NCI-H146 treated with DMSO at 0.1 percent for 48 hours (cell line): ENCODE data around the gene MYH2.

Experiments used
- DNase-seq: peaks from one replicate; lab custom pipeline; 2025; ENCODE audit not compliant: unreplicated experiment; lab: John Stamatoyannopoulos, UW

Gene MYH2

DNA sequence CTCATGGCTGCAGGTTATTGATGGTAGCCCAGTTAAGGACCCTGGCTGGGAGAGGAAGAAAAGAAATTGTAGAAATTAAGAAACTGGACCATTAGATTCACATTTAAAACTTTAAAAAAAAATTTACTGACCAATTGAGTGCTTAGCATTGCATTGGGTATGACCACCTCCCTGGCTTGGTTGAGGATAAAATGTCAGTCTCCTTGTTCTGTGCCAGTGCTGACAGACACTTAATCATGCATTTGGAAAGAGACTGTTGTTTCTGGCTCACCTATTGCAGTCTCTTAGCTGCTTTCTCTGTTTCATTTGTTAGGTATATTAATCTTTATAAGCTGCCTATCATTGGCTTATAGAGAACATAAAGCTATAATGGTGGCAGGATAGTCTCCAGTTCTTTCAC, 32.8 kb downstream of the MYH2 start:
- DNase-seq, result no peak

DNA sequence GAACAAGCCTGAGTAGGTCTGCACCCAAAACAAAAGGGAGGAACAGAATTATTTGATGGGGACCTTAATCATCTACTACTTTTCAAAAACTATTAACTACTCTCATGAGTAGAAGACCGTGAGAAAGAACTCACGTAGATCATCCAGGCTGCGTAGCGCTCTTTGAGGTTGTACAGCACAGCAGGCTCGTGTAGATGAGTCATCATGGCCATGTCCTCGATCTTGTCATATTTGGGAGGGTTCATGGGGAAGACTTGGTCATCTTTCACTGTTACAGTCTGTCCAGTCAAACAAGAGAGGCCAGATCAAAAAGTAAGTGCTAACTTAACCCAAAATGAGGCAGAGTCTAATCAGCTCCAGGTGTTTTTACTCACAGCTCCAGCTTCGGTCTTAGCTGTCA, 33.4 kb downstream of the MYH2 start:
- no peak for DNase-seq

DNA sequence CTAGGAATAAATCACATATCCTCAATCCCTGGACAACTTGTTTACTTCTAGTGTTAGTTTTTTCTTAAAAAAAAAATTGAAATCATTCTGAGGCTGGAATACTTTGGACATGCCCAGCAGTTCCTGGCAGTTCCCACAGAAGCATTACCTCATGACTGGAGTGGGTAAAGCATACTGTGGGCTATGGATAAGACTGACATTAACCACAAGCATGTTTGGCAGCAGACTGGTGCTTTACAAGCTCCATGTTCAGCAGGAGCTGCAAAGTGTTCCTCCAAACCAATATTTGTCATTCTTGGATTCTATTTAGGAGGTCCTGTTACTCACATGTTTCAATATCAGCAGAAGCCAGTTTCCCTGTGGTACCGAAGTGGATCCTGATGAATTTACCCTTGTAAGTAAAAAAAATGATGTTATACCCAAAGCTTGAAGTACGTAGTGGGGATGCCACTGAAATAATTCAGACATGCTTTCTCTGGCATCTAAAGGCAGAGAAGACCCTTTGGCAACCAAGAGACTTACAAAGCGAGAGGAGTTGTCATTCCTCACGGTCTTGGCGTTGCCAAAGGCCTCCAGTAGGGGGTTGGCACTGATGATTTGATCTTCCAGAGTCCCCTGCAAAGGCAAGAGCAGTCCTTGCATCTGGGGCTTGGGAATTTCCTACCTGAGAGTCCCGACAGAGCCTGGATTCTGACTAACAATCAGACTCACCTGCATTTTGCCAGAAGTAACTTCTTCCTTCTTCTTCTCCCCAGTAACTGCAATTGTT, 36.0 kb downstream of the MYH2 start:
- DNase-seq, result no peak

DNA sequence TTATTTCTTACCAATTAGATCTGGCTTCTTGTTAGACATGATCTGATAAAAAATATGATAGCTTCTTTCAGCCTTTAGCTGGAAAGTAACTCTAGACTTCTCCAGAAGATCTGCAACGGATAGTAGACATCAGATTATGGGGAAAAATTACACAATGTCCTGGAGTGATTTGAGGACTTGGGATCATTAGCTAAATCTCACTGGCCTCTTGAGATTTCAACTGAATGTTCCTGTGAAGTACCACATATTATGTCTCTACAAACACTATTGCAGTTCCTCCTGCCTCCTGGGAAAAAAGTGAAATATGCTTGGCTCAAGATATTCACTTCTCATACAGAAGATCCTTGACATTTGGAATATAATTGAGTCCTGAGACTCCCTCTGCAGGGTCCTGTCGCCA, 36.6 kb downstream of the MYH2 start:
- DNase-seq, result no peak

DNA sequence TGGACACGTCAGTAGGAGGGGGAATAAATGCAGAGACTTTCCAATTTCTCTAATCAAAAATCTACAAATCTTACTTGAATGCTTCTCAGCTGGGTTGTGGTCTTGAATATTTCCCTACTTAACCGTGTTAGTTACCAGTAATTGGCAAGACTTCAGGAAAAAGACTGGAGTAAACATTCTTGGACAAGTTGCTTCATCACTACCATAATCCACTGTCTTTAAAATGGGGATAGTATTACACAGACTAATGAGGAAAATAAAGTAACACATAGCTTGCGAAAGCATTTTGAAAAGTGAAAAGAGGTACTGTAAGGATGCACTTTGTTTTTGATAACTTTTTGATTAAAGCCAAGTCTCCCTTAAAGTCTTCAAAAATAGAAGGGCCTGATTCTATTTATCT, 49.5 kb downstream of the MYH2 start:
- no peak for DNase-seq

DNA sequence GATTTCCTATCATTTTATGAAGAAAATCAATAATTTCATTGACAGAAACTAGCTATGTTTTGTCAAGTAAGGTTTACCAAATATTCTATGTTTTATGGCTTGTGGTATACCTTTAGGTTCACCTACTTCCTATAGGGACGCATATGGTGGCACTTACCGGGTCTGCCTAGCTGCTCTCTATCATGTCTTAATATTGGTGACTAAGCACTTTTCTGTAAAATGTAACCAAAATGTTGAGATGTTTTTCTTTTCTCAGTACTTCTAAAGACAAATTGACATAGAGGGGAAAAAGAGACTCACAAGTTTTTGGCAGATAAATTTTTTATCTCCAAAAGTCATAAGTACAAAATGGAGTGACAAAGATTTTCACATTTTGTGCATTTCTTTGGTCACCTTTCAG, 57.5 kb downstream of the MYH2 start:
- no peak for DNase-seq

DNA sequence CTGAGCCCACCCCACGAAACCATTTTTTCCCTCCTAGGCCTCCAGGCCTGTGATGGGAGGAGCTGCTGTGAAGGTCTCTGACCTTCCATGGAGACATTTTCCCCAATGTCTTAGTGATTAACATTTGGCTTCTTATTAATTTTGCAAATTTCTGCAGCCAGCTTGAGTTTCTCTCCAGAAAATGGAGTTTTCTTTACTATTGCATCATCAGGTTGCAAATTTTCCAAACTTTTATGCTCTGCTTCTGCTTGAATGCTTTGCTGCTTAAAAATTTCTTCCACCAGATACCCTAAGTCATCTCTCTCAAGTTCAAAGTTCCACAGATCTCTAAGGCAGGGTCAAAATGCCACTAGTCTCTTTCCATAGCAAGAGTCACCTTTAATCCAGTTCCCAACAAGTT, 67.2 kb downstream of the MYH2 start:
- DNase-seq, result no peak

DNA sequence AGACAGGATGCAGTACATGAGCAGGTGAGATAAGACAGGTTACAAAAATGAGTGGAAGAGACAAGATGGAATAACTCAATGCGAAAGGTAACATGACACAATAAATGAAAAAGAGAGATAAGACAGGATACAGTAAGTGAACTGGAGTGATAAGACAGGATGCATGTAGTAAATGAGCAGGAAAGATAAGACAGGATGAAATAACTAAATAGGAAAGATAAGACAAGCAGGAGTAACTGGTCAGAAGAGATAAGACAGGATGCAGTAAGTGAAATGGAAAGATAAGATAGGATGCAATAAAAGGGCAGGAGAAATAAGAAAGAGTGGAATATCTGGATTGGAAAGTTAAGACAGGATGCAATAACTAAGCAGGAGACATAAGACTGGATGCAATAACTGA, 71.8 kb downstream of the MYH2 start:
- no peak for DNase-seq

DNA sequence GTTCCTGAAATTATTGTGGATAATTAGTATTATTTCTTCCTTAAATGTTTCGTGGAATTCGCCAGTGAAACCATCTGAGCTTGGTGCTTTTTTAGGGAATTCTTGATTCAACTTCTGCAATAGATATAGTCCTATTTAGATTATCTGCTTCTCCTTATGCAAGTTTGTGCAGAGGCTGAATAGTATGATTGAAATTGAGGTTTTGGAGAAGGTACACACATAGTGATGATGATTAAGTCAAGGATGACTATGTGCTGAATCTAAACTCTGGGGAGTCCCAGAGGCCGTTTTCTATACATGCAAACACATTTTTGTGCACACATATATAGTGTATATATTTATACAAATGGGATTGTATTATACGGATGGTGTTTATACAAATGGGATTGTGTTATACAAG, 74.9 kb downstream of the MYH2 start:
- DNase-seq, result no peak

DNA sequence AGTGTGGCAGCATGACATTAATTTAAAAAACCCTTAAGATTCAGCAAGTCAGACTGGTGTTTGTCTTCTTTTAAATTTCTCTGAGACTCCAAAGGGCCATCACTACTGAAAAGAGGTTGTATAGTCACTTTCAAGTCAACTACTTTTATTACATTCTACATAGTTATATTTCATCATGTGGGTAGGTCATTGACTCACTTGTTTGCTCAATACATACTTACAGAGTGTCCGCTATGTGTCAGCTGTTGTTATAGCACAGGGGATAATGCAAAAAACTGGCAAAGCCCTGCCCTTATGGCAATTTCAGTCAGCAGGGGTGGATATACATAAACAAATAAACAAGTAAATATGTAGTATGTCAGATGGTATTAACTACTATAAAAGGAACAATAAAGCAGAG, 77.6 kb downstream of the MYH2 start:
- DNase-seq, result no peak
